ENCODE data around the gene GPATCH2L. TPM values are rescaled to one million over a fixed set of nuclear protein-coding genes. Genes with fewer than 3 reads are reported as not detected.

The GPATCH2L gene
- total RNA-seq, 2 donors from 2014 or later, result 23.4 to 61.7 TPM

DNA sequence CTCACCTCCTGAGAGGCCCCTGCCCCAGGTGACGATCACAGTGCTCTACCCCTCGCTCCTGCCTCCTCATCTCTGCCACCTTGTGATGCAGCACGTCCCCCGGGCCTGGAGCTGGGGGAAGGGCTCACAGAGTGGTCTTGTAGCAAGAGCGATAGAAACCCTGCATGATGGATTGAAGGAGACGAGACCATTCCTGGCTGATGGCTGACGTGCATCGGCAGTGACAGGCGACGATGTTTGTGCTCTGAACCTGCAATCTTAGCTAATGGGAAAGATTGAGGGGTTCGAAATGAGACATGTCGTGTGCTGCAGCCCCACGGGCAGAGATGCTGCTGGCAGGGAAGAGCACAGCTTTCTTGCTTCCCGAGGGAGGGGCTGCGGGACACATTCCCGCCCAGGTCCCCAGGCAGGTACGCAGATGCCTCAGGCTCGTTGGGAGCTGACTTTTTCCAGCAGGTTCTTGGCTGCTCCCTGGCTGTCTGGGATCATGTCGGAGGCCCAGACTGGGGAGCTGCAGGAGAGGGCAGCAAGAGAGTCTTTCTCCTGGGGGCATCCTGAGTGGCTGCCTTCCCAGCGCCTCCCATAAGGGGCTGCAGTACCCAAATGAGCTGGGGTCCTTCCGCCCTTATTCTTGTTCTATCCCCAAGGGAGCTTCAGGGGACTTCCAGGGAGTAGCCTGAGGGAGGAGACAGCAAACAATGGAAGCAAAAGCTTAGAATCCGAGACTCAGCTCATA lies 38.7 kb upstream of the GPATCH2L start:
- no peaks in the 10 kb centered on the region for H3K27me3 ChIP-seq
- DNase-seq, result no peak
- intact Hi-C loops (cut with DNase I), result no loop called here
- no peak for TF ChIP-seq POLR2A (IDR thresholded peaks at IDR 0.05)
- TF ChIP-seq, protein P1, sequence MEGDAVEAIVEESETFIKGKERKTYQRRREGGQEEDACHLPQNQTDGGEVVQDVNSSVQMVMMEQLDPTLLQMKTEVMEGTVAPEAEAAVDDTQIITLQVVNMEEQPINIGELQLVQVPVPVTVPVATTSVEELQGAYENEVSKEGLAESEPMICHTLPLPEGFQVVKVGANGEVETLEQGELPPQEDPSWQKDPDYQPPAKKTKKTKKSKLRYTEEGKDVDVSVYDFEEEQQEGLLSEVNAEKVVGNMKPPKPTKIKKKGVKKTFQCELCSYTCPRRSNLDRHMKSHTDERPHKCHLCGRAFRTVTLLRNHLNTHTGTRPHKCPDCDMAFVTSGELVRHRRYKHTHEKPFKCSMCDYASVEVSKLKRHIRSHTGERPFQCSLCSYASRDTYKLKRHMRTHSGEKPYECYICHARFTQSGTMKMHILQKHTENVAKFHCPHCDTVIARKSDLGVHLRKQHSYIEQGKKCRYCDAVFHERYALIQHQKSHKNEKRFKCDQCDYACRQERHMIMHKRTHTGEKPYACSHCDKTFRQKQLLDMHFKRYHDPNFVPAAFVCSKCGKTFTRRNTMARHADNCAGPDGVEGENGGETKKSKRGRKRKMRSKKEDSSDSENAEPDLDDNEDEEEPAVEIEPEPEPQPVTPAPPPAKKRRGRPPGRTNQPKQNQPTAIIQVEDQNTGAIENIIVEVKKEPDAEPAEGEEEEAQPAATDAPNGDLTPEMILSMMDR (IDR thresholded peaks at IDR 0.05), result no peak
- H3K36me3 ChIP-seq (replicated peaks in 1 of 2; ENCODE audit: insufficient read depth in 1 of 2, low read depth in 2 of 2), result no peaks in the 10 kb centered on the region
- H3K27ac ChIP-seq, result no peak overlapping the region
- no peaks in the 10 kb centered on the region for H3K4me1 ChIP-seq
- ATAC-seq, result no peak
- H3K4me3 ChIP-seq, result no peak overlapping the region
- H3K9me3 ChIP-seq, result no peaks in the 10 kb centered on the region
- WGBS, 2 donors, result 45 to 46% methylated on average over 19 to 22 of the region's 22 CpGs

DNA sequence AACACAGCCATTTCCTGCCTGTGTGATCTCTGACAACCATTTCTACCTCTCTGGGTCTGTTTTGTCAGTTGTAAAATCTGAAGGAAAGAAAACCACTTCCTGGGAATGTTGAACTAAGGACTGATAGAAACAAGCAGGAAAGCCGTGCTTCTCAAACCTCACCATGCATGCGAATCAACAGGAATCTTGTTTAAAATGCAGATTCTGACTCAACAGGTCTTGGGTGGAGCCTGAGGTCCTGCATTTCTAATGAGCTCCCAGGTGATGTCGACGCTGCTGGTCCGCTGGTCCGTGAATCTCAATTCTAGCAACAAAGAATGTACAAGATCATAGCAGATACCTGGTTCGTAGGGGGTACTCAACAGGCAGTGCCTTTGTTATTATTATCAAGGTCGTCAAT lies 38.0 kb upstream of the GPATCH2L start:
- no peak for DNase-seq
- no peaks in the 10 kb centered on the region for H3K36me3 ChIP-seq (replicated peaks in 1 of 2; ENCODE audit: insufficient read depth in 1 of 2, low read depth in 2 of 2)
- no peaks in the 10 kb centered on the region for H3K27me3 ChIP-seq
- no peaks in the 10 kb centered on the region for H3K4me1 ChIP-seq
- no peak for ATAC-seq
- no peak for TF ChIP-seq POLR2A (IDR thresholded peaks at IDR 0.05)
- TF ChIP-seq, protein P1 (IDR thresholded peaks at IDR 0.05), result no peak
- no peaks in the 10 kb centered on the region for H3K9me3 ChIP-seq
- intact Hi-C loops (cut with DNase I), result no loop called here
- 29 to 37% methylated on average over 7 to 8 of the region's 8 CpGs for WGBS, 2 donors
- H3K4me3 ChIP-seq, result no peak overlapping the region
- no peak overlapping the region for H3K27ac ChIP-seq

DNA sequence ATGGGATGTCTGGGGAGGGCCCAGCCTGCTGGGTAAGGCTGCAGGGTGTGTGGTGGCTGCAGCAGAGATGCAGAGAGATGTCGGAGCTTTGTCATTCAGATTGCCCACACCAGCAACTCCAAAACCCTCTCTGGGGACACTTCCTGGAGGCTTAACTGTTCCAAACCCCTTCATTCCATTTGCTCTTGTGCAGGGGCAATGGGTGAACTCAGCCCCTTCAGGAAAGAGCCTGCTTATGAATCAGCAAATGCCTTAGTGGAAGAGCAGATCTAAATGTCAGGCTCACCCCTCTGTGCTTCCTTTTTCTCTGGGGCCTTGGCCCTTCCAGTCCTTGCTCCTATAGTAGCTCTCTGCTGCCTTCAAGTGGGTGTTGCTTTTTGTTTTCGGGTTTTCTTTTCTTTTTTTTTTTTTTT lies 36.7 kb upstream of the GPATCH2L start:
- no peak for DNase-seq
- H3K9me3 ChIP-seq, result no peaks in the 10 kb centered on the region
- ATAC-seq, result no peak
- no peak overlapping the region for H3K4me3 ChIP-seq
- 60 to 63% methylated on average over 2 of the region's 2 CpGs for WGBS, 2 donors
- no peaks in the 10 kb centered on the region for H3K27me3 ChIP-seq
- no peaks in the 10 kb centered on the region for H3K36me3 ChIP-seq (replicated peaks in 1 of 2; ENCODE audit: insufficient read depth in 1 of 2, low read depth in 2 of 2)
- no peaks in the 10 kb centered on the region for H3K4me1 ChIP-seq
- no peak overlapping the region for H3K27ac ChIP-seq
- intact Hi-C loops (cut with DNase I), result no loop called here
- TF ChIP-seq POLR2A (IDR thresholded peaks at IDR 0.05), result no peak
- TF ChIP-seq, protein P1 (IDR thresholded peaks at IDR 0.05), result no peak

DNA sequence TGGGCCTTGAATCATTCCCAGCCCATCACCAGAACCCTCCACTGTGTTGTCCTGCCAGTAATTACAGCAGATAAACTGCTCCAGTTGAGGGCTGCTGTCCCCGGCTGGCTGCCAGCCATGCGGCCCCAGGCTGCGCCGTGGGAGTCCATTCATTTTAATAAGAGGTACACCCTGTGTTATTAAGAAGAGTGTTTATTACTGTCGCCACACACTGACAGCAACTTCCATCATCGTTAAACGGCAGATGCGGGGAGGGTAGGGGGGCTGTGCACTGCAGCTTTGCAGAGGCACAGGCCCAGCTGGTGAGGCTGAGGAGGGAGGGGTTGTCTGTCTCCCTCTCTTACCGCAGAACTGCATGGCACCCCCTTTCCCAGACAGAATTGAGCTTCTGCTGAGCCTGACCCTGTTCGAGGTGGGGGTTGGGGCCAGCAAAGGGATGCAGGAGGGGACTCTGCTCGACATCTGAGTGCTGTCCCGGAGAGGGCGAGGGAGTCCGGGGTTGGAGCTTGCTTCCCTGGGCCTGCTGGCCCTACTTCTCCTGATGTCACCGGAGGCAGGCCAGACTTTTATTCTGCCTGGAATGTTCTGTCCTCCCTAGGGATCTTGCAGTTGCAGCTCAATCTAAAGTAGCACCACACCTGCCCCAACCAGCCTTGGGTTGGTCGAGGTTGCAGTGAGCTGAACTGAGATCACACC lies 33.8 kb upstream of the GPATCH2L start:
- ATAC-seq (no peak), DNase-seq (no peak)
- H3K27ac ChIP-seq, result no peak overlapping the region
- WGBS, 2 donors, result 48 to 49% methylated on average over 4 to 13 of the region's 16 CpGs
- H3K36me3 ChIP-seq (replicated peaks in 1 of 2; ENCODE audit: insufficient read depth in 1 of 2, low read depth in 2 of 2), result no peaks in the 10 kb centered on the region
- no peaks in the 10 kb centered on the region for H3K9me3 ChIP-seq
- H3K4me1 ChIP-seq, result no peaks in the 10 kb centered on the region
- H3K27me3 ChIP-seq, result no peaks in the 10 kb centered on the region
- intact Hi-C loops (cut with DNase I), result no loop called here
- no peak for TF ChIP-seq POLR2A (IDR thresholded peaks at IDR 0.05)
- TF ChIP-seq, protein P1 (IDR thresholded peaks at IDR 0.05), result no peak
- no peak overlapping the region for H3K4me3 ChIP-seq

Measured in body of pancreas (tissue), 4 donors.